Lower lobe of right lung (tissue), 2 donors: ENCODE results near the gene CLPTM1. TPM values are rescaled to one million over a fixed set of nuclear protein-coding genes. Genes with fewer than 3 reads are reported as not detected.
"Not testable (repeated sequence)": the region's sequence is repeated elsewhere in the genome, so short reads cannot be mapped to it uniquely, and the experiment has no call there.

Experiments
- ATAC-seq, 2 donors: fragments of 200-7000 bp; cut with Tn5 transposase; one replicate each; pipeline ENCODE4 v1.9.1; 2020 to 2022; ENCODE audit warnings: mild to moderate bottlenecking in 2 of 2, moderate library complexity in 2 of 2
- DNase-seq: peaks from one replicate; pipeline ENCODE4 v3.0.0-alpha.2; 2020
- H3K27ac ChIP-seq: fragments of 200-600 bp; one replicate; pipeline ENCODE4 v1.8.0; 2022
- H3K27me3 ChIP-seq: fragments of 200-600 bp; one replicate; pipeline ENCODE4 v1.8.0; 2022; ENCODE audit warnings: low read depth
- H3K36me3 ChIP-seq: fragments of 200-600 bp; one replicate; pipeline ENCODE4 v1.8.0; 2022; ENCODE audit warnings: mild to moderate bottlenecking
- H3K4me1 ChIP-seq: fragments of 200-600 bp; one replicate; pipeline ENCODE4 v1.8.0; 2022
- H3K4me3 ChIP-seq: fragments of 200-600 bp; one replicate; pipeline ENCODE4 v1.8.0; 2022; ENCODE audit warnings: mild to moderate bottlenecking
- H3K9me3 ChIP-seq: fragments of 200-600 bp; one replicate; pipeline ENCODE4 v1.8.0; 2022
- CTCF ChIP-seq: fragments of 200-600 bp; IDR thresholded peaks from one replicate; pipeline ENCODE4 v1.8.0; 2022; ENCODE audit warnings: antibody characterized with exemption, mild to moderate bottlenecking
- intact Hi-C: fragments of 100-400 bp; cut with DNase I; formaldehyde crosslinking; loops from one replicate; pipeline ENCODE4 v1.11.0; 2022
- total RNA-seq: library from RNA; stranded (reverse); fragmentation: NEBNext Ultra II Directional; extraction: Animal tissue kit (Norgen Biotek cat#: 25700); gene quantifications from one replicate; pipeline ENCODE4 v1.2.1, GENCODE V29; 2021
- donor health status: DM: no; HTN: yes; CAD: no; lungs with severe emphysema.

CLPTM1 gene
- total RNA-seq, 1 donor from 2014 or later, result 104 TPM

- no peak for TF ChIP-seq CTCF
- H3K36me3 ChIP-seq, result no peaks in the 10 kb centered on the region
- intact Hi-C loops, result no loop called here
- no peak for DNase-seq
- H3K27me3 ChIP-seq, result peaks cover 16% of the 10 kb centered on the region
- peaks cover 15% of the 10 kb centered on the region for H3K4me1 ChIP-seq
- H3K4me3 ChIP-seq, result peak overlapping the region; percentile 23
- ATAC-seq, result no peak
- no peak overlapping the region for H3K27ac ChIP-seq
- H3K9me3 ChIP-seq, result no peaks in the 10 kb centered on the region
Measured at GRCh38 chr19:44909775-44910174, 45.4 kb upstream of the CLPTM1 start.

GRCh38 chr19:44911896-44912295, 43.3 kb upstream of the CLPTM1 start:
- intact Hi-C loops, H3K27me3 ChIP-seq, H3K36me3 ChIP-seq, DNase-seq, H3K27ac ChIP-seq, H3K4me3 ChIP-seq, H3K9me3 ChIP-seq, ATAC-seq: not testable (repeated sequence)
- peaks cover 15% of the 10 kb centered on the region for H3K4me1 ChIP-seq

- no peak for TF ChIP-seq CTCF
- peak in 1 of 2 donors; percentile 36 for ATAC-seq
Measured at GRCh38 chr19:44912854-44913253, 42.3 kb upstream of the CLPTM1 start.

GRCh38 chr19:44913512-44914432, 41.4 kb upstream of the CLPTM1 start:
- DNase-seq, ATAC-seq: not testable (repeated sequence)
- peak overlapping the region; percentile 76 for H3K27ac ChIP-seq

More at GRCh38 chr19:44912854-44913253, 42.3 kb upstream of the CLPTM1 start:
- no peak overlapping the region for H3K27ac ChIP-seq
- H3K27me3 ChIP-seq, result no peaks in the 10 kb centered on the region
- no peaks in the 10 kb centered on the region for H3K9me3 ChIP-seq
- peak; percentile 76 for DNase-seq
- intact Hi-C loops, result no loop called here
- no peak overlapping the region for H3K4me3 ChIP-seq
- peaks cover 15% of the 10 kb centered on the region for H3K4me1 ChIP-seq
- no peaks in the 10 kb centered on the region for H3K36me3 ChIP-seq

GRCh38 chr19:44914433-44915206, 40.6 kb upstream of the CLPTM1 start, which contains the start of gene APOC1:
TSS of gene APOC1 (plus strand) at chr19:44914608. CDS start at chr19:44914892, 284 bp downstream.
- peak within 1 kb of the TSS; percentile 61 for H3K4me3 ChIP-seq
- H3K36me3 ChIP-seq, intact Hi-C loops, H3K27me3 ChIP-seq, H3K9me3 ChIP-seq: not testable (repeated sequence)
- ATAC-seq (peak; percentile 92 to 96), DNase-seq (peak; percentile 87)
- peaks cover 15% of the 10 kb centered on the region for H3K4me1 ChIP-seq
- peak within 1 kb of the TSS; percentile 76 for H3K27ac ChIP-seq

More at GRCh38 chr19:44913512-44914432, 41.4 kb upstream of the CLPTM1 start:
- intact Hi-C loops, H3K27me3 ChIP-seq, H3K36me3 ChIP-seq, H3K9me3 ChIP-seq: not testable (repeated sequence)
- H3K4me1 ChIP-seq, result peaks cover 15% of the 10 kb centered on the region
- peak overlapping the region; percentile 61 for H3K4me3 ChIP-seq

- Histone ChIP-seq H3K27me3 (no peaks in the 10 kb centered on the region), H3K4me1 (peaks cover 42% of the 10 kb centered on the region), H3K9me3 (no peaks in the 10 kb centered on the region), H3K36me3 (no peaks in the 10 kb centered on the region), H3K4me3 (no peak overlapping the region), H3K27ac (no peak overlapping the region)
- DNase-seq (no peak), ATAC-seq (no peak)
- no peak for TF ChIP-seq CTCF
- intact Hi-C loops, result no loop called here
Measured at GRCh38 chr19:44924243-44924725, 30.9 kb upstream of the CLPTM1 start.
